Mucosa of stomach (tissue), 1 donor: ENCODE data around the gene SOX14.

Experiments
- H3K27me3 ChIP-seq: one replicate; pipeline ENCODE4 v1.7.0; 2013; ENCODE audit warnings: mild to moderate bottlenecking, low read length; ENCODE audit not compliant: control insufficient read depth, insufficient read depth
- H3K36me3 ChIP-seq: one replicate; pipeline ENCODE4 v1.7.0; 2013; ENCODE audit warnings: low read length; ENCODE audit not compliant: control insufficient read depth, insufficient read depth
- H3K4me1 ChIP-seq: one replicate; pipeline ENCODE4 v1.7.0; 2013; ENCODE audit warnings: mild to moderate bottlenecking, low read length; ENCODE audit not compliant: control insufficient read depth, insufficient read depth
- H3K4me3 ChIP-seq: one replicate; pipeline ENCODE4 v1.7.0; 2013; ENCODE audit warnings: low read length
- H3K9ac ChIP-seq: one replicate; pipeline ENCODE4 v1.7.0; 2013; ENCODE audit warnings: mild to moderate bottlenecking, low read length, moderate library complexity
- H3K9me3 ChIP-seq: one replicate; pipeline ENCODE4 v1.7.0; 2013; ENCODE audit warnings: mild to moderate bottlenecking, low read length, moderate library complexity; ENCODE audit not compliant: control insufficient read depth
- donor health status: Pancreatic carcinoma.

SOX14 gene

GRCh38 chr3:137764001-137764433 is at the start of gene SOX14:
Gene SOX14 (plus strand): TSS chr3:137764315. CDS start chr3:137764785, 470 bp downstream.
- peaks cover 92% of the 10 kb centered on the region for H3K27me3 ChIP-seq
- H3K36me3 ChIP-seq, result no peaks in the 10 kb centered on the region
- no peak within 1 kb of the TSS for H3K4me3 ChIP-seq
- H3K4me1 ChIP-seq, result peaks cover 22% of the 10 kb centered on the region
- no peak within 1 kb of the TSS for H3K9ac ChIP-seq
- no peaks in the 10 kb centered on the region for H3K9me3 ChIP-seq

GRCh38 chr3:137714551-137714950 is 49.6 kb upstream of the SOX14 start:
- H3K27me3 ChIP-seq, result peaks cover 4% of the 10 kb centered on the region
- H3K4me1 ChIP-seq, result no peaks in the 10 kb centered on the region
- H3K9ac ChIP-seq, result no peak overlapping the region
- no peaks in the 10 kb centered on the region for H3K9me3 ChIP-seq
- no peaks in the 10 kb centered on the region for H3K36me3 ChIP-seq
- H3K4me3 ChIP-seq, result no peak overlapping the region

- H3K9me3 ChIP-seq, result no peaks in the 10 kb centered on the region
- H3K9ac ChIP-seq, result no peak overlapping the region
- H3K36me3 ChIP-seq, result no peaks in the 10 kb centered on the region
- no peak overlapping the region for H3K4me3 ChIP-seq
- H3K27me3 ChIP-seq, result no peaks in the 10 kb centered on the region
- H3K4me1 ChIP-seq, result no peaks in the 10 kb centered on the region
Observed at GRCh38 chr3:137724240-137724639, 39.9 kb upstream of the SOX14 start.

GRCh38 chr3:137737208-137737607 is 26.9 kb upstream of the SOX14 start:
- no peak overlapping the region for H3K4me3 ChIP-seq
- no peaks in the 10 kb centered on the region for H3K4me1 ChIP-seq
- no peaks in the 10 kb centered on the region for H3K9me3 ChIP-seq
- H3K9ac ChIP-seq, result no peak overlapping the region
- no peaks in the 10 kb centered on the region for H3K27me3 ChIP-seq
- no peaks in the 10 kb centered on the region for H3K36me3 ChIP-seq

- H3K9me3 ChIP-seq, result no peaks in the 10 kb centered on the region
- no peaks in the 10 kb centered on the region for H3K27me3 ChIP-seq
- no peak overlapping the region for H3K9ac ChIP-seq
- no peaks in the 10 kb centered on the region for H3K4me1 ChIP-seq
- no peak overlapping the region for H3K4me3 ChIP-seq
- H3K36me3 ChIP-seq, result no peaks in the 10 kb centered on the region
Observed at GRCh38 chr3:137738710-137739109, 25.4 kb upstream of the SOX14 start.

- Histone ChIP-seq H3K4me3 (no peak overlapping the region), H3K9me3 (no peaks in the 10 kb centered on the region), H3K27me3 (no peaks in the 10 kb centered on the region), H3K36me3 (no peaks in the 10 kb centered on the region), H3K9ac (no peak overlapping the region), H3K4me1 (no peaks in the 10 kb centered on the region)
Observed at GRCh38 chr3:137743608-137744007, 20.5 kb upstream of the SOX14 start.

- H3K36me3 ChIP-seq, result no peaks in the 10 kb centered on the region
- H3K9me3 ChIP-seq, result no peaks in the 10 kb centered on the region
- H3K4me3 ChIP-seq, result no peak overlapping the region
- H3K9ac ChIP-seq, result no peak overlapping the region
- no peaks in the 10 kb centered on the region for H3K27me3 ChIP-seq
- no peaks in the 10 kb centered on the region for H3K4me1 ChIP-seq
Observed at GRCh38 chr3:137746808-137747207, 17.3 kb upstream of the SOX14 start.

GRCh38 chr3:137759505-137759904 is 4.6 kb upstream of the SOX14 start:
- no peak overlapping the region for H3K9ac ChIP-seq

GRCh38 chr3:137760341-137761098 is 3.6 kb upstream of the SOX14 start:
- Histone ChIP-seq H3K27me3 (peaks cover 64% of the 10 kb centered on the region), H3K4me3 (no peak overlapping the region), H3K9me3 (no peaks in the 10 kb centered on the region), H3K36me3 (no peaks in the 10 kb centered on the region), H3K4me1 (peaks cover 7% of the 10 kb centered on the region), H3K9ac (no peak overlapping the region)

More at GRCh38 chr3:137759505-137759904, 4.6 kb upstream of the SOX14 start:
- H3K4me3 ChIP-seq, result no peak overlapping the region
- H3K27me3 ChIP-seq, result peaks cover 54% of the 10 kb centered on the region
- no peaks in the 10 kb centered on the region for H3K9me3 ChIP-seq
- H3K4me1 ChIP-seq, result no peaks in the 10 kb centered on the region
- no peaks in the 10 kb centered on the region for H3K36me3 ChIP-seq

GRCh38 chr3:137761099-137761562 is 3.0 kb upstream of the SOX14 start:
- H3K4me1 ChIP-seq, result peaks cover 7% of the 10 kb centered on the region
- H3K27me3 ChIP-seq, result peaks cover 70% of the 10 kb centered on the region

GRCh38 chr3:137761563-137762503 is 2.3 kb upstream of the SOX14 start:
- Histone ChIP-seq H3K36me3 (no peaks in the 10 kb centered on the region), H3K27me3 (peaks cover 77% of the 10 kb centered on the region), H3K4me3 (no peak overlapping the region), H3K4me1 (peaks cover 7% of the 10 kb centered on the region), H3K9ac (no peak overlapping the region), H3K9me3 (no peaks in the 10 kb centered on the region)

More at GRCh38 chr3:137761099-137761562, 3.0 kb upstream of the SOX14 start:
- H3K36me3 ChIP-seq, result no peaks in the 10 kb centered on the region
- H3K4me3 ChIP-seq, result no peak overlapping the region
- no peak overlapping the region for H3K9ac ChIP-seq
- no peaks in the 10 kb centered on the region for H3K9me3 ChIP-seq
